ENCODE measurements around the gene RORC.

- TF ChIP-seq CTCF (conservative IDR thresholded peaks at IDR 0.05 in 1 of 2, IDR thresholded peaks at IDR 0.05 in 1 of 2; ENCODE audit: low read depth in 1 of 2, low read length in 2 of 2), result no peak
- TF ChIP-seq EZH2 (IDR thresholded peaks at IDR 0.05; ENCODE audit: low read length, missing control alignments), result no peak
Measured at GRCh38 chr1:151807766-151808165, 23.8 kb downstream of the RORC start.

Data from fibroblast of lung (primary cell).